GM19193 (cell line): ENCODE results near the gene PITX2.

Experiments used
- POLR2A ChIP-seq: IDR thresholded peaks from 4 replicates; pipeline ENCODE4 v1.6.1; 2011; ENCODE audit not compliant: insufficient read depth, insufficient read length; ENCODE audit errors: extremely low read depth

The PITX2 gene

DNA sequence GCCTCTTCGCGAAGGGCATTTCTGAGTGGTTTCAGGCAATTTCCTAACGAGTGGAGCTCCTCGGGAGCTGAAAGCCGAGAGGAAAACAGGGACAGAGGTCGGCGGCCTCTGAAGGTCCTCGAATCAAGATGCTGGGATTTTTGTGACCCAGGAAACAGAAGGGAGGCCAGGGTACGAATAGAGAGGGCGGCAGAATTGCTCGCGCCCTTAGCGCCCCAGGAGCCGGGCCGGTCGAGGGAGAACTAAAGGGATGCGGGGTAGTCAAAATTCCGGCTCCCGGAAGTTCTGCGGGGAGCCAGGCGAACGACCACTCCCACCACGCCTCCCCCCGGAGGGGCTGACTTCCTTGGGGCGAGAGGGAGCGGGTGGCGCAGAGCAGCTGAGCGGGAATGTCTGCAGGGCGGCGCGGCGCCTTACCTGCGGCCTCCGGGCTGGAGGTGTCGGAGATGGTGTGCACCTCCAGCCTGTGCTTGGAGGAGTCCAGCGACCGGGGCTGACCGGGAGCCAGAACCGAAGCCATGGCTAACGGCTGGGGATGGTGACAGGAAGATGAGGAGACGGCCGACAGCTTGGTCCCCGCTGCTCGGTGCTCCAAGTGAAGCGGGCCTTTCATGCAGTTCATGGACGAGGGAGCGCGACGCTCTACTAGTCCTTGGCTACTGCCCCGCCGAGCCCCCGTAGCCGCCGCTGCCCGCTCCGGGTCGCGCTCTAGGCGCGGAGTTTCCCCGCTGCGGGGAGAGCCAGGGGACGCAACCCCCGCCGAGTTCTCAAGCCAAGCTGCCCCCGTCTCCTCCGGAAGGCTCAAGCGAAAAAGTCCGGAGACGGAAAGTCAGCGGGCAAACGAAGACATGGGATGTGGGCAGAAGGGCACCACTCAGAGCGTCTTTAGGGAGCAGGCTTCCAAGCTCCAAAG lies 782 bp downstream of the PITX2 start:
- no peak for TF ChIP-seq POLR2A

- TF ChIP-seq POLR2A = no peak
Measured at GRCh38 chr4:110621328-110621812, 1.5 kb downstream of the PITX2 start.

DNA sequence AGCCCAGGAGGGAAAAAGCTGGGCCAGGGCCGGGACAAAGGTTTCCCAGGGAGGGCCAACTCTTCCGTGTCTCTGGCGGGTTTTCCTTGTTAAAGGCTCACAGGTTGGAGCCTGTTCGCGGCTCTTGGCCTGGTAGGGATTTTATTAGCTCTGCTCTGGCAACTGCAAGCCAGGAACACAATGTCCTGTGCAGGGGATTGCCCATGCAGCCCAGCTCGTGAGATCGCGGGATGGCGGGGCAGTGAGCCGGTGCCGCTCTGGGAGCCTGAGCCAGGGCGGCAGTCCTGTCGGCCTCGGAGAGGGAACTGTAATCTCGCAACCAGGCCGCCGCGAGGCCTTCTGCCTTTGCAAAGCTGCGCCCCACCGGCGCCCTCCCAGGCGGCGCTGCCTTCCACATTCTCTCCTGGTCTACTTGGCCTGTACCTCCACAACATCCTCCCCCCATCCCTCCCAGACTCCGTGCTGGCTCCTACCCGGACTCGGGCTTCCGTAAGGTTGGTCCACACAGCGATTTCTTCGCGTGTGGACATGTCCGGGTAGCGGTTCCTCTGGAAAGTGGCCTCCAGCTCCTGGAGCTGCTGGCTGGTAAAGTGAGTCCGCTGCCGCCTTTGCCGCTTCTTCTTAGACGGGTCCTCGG lies 2.1 kb downstream of the PITX2 start:
- no peak for TF ChIP-seq POLR2A

DNA sequence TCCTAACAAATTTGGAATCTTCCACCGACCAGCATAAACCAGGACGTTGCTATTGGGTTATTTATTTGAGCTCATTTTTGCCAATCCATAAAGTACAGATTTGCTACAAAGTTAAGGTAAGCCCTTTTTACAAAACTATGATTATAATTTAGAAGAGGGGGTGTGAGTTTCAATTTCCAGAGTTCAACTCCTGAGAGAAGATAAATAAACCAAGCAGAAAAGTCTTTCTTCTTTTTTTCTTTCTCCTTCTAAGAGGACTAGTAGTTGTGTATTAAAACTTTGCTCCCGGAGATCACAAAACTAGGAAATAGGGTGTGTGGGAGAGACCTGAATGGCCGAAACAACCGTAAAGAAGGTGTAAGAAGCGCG lies 2.6 kb downstream of the PITX2 start:
- no peak for TF ChIP-seq POLR2A

- TF ChIP-seq POLR2A = no peak
Measured at GRCh38 chr4:110619463-110620247, 3.2 kb downstream of the PITX2 start.

DNA sequence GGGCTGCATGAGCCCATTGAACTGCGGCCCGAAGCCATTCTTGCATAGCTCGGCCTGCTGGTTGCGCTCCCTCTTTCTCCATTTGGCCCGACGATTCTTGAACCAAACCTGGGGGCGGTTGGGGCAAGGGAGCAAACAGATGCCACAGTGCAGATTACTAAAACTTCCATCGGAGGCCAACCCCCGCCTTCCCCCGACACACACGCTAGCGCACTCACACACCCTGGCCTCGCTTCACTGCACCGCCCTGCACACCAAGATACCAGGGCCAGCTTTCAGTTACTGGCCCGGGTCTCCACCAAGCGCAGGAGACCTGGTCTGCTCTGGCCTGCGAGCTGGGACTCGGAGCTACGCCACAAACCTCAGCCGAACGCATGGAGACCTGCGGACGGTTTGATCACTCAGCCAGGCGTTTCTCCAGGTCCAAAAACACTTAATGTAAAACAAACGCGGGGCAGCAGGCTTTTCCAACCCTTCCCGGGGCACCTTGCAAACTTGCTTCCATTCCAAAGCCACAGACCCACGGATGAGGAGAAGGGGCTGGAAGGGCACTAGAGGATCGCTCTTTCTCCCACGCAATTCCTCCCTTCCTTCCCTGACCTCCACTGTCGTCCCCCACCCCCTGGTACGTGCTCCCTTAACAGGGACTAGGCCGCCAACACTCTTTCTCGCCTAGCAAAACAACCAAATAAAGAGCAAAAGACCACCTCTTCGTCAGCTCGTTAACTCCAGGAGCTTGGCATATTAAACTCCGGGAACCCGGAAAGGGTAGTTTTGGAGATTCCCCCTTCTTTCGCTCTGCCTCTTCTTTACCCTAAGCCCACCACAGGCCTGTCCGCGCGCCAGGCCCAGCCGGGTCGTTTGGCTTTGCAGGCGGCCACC lies 4.1 kb downstream of the PITX2 start:
- TF ChIP-seq POLR2A = no peak

DNA sequence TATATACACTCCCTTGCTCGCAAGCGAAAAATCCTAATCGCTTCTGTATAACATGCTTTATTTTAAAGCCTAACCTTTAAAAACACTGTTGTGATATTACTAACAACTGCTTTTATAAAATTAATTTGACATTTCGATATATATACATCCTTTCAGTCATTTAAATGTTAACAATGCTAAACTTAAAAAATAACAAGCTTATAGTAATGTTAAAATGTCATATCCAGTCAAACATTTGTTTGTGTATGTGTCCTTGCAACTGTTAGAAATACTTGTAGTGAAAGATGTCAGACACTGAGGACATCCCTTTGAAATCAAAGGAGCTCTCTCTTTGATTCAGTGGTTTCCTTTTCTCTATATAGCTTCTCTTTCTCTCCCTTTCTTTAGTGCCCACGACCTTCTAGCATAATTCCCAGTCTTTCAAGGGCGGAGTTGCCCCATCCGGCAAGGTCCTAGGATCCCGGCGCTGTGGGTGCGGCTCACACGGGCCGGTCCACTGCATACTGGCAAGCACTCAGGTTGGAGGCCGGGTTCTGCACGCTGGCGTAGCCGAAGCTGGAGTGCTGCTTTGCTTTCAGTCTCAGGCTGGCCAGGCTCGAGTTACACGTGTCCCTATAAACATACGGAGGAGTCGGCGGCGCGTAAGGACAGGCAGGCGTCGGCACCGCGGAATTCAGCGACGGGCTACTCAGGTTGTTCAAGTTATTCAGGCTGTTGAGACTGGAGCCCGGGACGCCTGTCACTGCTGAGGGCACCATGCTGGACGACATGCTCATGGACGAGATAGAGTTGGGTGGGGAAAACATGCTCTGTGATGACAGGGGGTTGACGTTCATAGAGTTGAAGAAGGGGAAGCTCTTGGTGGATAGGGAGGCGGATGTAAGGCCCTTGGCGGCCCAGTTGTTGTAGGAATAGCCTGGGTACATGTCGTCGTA lies 5.0 kb downstream of the PITX2 start:
- no peak for TF ChIP-seq POLR2A

DNA sequence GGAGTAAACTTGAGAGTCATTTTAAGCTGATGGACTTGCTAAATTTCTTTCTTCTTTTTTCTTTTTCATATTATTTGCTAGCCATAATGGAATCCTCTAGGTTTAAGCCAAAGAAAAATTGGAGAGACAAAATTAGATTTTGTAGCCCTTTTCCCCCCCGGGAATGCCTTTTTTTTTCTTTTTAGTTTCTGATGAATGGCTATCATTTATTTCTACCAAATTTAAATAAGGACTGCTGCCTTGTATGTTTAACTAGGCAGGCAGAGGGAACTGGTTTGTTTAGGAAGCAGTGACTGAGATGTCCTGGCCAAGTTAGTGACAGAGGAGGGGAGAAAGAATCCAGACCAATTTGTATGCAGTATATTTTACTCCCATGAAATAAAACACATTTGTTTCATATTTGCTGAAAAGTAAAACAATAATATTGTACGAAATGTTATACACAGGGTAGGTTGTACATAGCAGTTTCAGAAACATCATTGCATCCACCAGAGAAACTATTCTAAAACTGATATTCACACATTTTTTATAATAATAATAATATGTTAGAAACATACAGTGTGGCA lies 5.7 kb downstream of the PITX2 start:
- no peak for TF ChIP-seq POLR2A

- no peak for TF ChIP-seq POLR2A
Measured at GRCh38 chr4:110616238-110617074, 6.4 kb downstream of the PITX2 start.

GRCh38 chr4:110615353-110616237 lies 7.3 kb downstream of the PITX2 start:
- no peak for TF ChIP-seq POLR2A

GRCh38 chr4:110614976-110615352 lies 7.9 kb downstream of the PITX2 start:
- no peak for TF ChIP-seq POLR2A
